ENCODE results near the gene SMYD3. TPM values are rescaled to one million over a fixed set of nuclear protein-coding genes. Genes with fewer than 3 reads are reported as not detected.
A peak's percentile ranks its signal among the peaks of the same experiment; 100 is the strongest.

The SMYD3 gene
- total RNA-seq, 2 donors from 2014 or later: 13.5 to 20.8 TPM

- 26 to 29% methylated on average over 10 of the region's 10 CpGs for WGBS, 2 donors
- Histone ChIP-seq H3K36me3 (replicated peaks in 1 of 2; ENCODE audit: insufficient read depth in 1 of 2, low read depth in 2 of 2) (no peaks in the 10 kb centered on the region), H3K4me3 (no peak overlapping the region), H3K4me1 (peaks cover 11% of the 10 kb centered on the region), H3K9me3 (no peaks in the 10 kb centered on the region), H3K27ac (peak overlapping the region in 1 of 4 donors; percentile 48), H3K27me3 (no peaks in the 10 kb centered on the region)
- peak; percentile 38 to 78 (median 56) for DNase-seq
- intact Hi-C loops (cut with DNase I): no loop called here
- peak; percentile 91 for ATAC-seq
- TF ChIP-seq POLR2A (IDR thresholded peaks at IDR 0.05): no peak
- TF ChIP-seq, protein P1, sequence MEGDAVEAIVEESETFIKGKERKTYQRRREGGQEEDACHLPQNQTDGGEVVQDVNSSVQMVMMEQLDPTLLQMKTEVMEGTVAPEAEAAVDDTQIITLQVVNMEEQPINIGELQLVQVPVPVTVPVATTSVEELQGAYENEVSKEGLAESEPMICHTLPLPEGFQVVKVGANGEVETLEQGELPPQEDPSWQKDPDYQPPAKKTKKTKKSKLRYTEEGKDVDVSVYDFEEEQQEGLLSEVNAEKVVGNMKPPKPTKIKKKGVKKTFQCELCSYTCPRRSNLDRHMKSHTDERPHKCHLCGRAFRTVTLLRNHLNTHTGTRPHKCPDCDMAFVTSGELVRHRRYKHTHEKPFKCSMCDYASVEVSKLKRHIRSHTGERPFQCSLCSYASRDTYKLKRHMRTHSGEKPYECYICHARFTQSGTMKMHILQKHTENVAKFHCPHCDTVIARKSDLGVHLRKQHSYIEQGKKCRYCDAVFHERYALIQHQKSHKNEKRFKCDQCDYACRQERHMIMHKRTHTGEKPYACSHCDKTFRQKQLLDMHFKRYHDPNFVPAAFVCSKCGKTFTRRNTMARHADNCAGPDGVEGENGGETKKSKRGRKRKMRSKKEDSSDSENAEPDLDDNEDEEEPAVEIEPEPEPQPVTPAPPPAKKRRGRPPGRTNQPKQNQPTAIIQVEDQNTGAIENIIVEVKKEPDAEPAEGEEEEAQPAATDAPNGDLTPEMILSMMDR (IDR thresholded peaks at IDR 0.05): peak; percentile 13 to 70 (median 55)
These were observed 389.9 kb downstream of the SMYD3 start for GRCh38 chr1:246117066-246117791.

DNA sequence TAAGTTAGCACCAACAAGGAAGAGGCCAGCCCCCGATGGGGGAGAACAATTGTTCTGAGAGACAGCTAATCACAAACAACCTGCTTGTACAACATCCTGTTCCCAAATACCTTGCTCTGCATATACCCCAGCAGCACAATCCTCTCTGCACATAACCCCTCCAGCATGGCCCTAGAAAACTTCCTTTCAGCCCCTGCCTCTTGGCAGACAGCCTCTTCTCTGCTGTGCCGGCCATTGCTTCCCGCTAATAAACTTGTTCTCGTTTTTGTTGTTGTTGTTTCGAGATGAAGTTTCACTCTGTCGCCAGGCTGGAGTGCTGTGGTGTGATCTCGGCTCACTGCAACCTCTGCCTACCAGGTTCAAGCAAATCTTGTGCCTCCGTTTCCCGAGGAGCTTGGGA lies 392.7 kb downstream of the SMYD3 start:
- no peaks in the 10 kb centered on the region for H3K36me3 ChIP-seq (replicated peaks in 1 of 2; ENCODE audit: insufficient read depth in 1 of 2, low read depth in 2 of 2)
- H3K27ac ChIP-seq: no peak overlapping the region
- H3K4me1 ChIP-seq: peaks cover 17% of the 10 kb centered on the region
- H3K27me3 ChIP-seq: no peaks in the 10 kb centered on the region
- intact Hi-C loops (cut with DNase I): no loop called here
- TF ChIP-seq, protein P1 (IDR thresholded peaks at IDR 0.05): no peak
- TF ChIP-seq POLR2A (IDR thresholded peaks at IDR 0.05): no peak
- DNase-seq: no peak
- ATAC-seq: no peak
- H3K9me3 ChIP-seq: no peaks in the 10 kb centered on the region
- no peak overlapping the region for H3K4me3 ChIP-seq
- WGBS, 2 donors: 80 to 87% methylated on average over 9 of the region's 9 CpGs

GRCh38 chr1:246113555-246114095 lies 393.5 kb downstream of the SMYD3 start:
- TF ChIP-seq, protein P1 (IDR thresholded peaks at IDR 0.05): no peak
- TF ChIP-seq POLR2A (IDR thresholded peaks at IDR 0.05): no peak
- WGBS, 2 donors: 52 to 59% methylated on average over 8 of the region's 8 CpGs
- Histone ChIP-seq H3K27ac (no peak overlapping the region), H3K4me1 (peaks cover 17% of the 10 kb centered on the region), H3K4me3 (no peak overlapping the region), H3K36me3 (replicated peaks in 1 of 2; ENCODE audit: insufficient read depth in 1 of 2, low read depth in 2 of 2) (no peaks in the 10 kb centered on the region), H3K9me3 (no peaks in the 10 kb centered on the region), H3K27me3 (no peaks in the 10 kb centered on the region)
- intact Hi-C loops (cut with DNase I): no loop called here
- ATAC-seq (no peak), DNase-seq (no peak)

GRCh38 chr1:246111570-246111969 lies 395.5 kb downstream of the SMYD3 start:
- 88 to 90% methylated on average over 3 of the region's 3 CpGs for WGBS, 2 donors
- H3K27ac ChIP-seq: no peak overlapping the region
- no peak for DNase-seq
- H3K36me3 ChIP-seq (replicated peaks in 1 of 2; ENCODE audit: insufficient read depth in 1 of 2, low read depth in 2 of 2): no peaks in the 10 kb centered on the region
- H3K27me3 ChIP-seq: no peaks in the 10 kb centered on the region
- ATAC-seq: no peak
- no peaks in the 10 kb centered on the region for H3K9me3 ChIP-seq
- intact Hi-C loops (cut with DNase I): no loop called here
- peaks cover 7% of the 10 kb centered on the region for H3K4me1 ChIP-seq
- H3K4me3 ChIP-seq: no peak overlapping the region
- TF ChIP-seq POLR2A (IDR thresholded peaks at IDR 0.05): no peak
- TF ChIP-seq, protein P1 (IDR thresholded peaks at IDR 0.05): no peak
